Right lobe of liver (tissue), 4 donors: ENCODE data around the gene OR10V1.

Experiments used
- CTCF ChIP-seq, 4 donors: fragments of 200-600 bp in 3 of 4; fragments of 450-650 bp in 1 of 4; IDR thresholded peaks; one replicate each; pipeline versions ENCODE4 v1.5.1 to v1.8.0; 2016 to 2022; ENCODE audit warnings: antibody characterized with exemption in 4 of 4, mild to moderate bottlenecking in 2 of 4
- POLR2A ChIP-seq: fragments of 450-650 bp; IDR thresholded peaks from one replicate; pipeline ENCODE4 v1.6.1; 2017; ENCODE audit warnings: antibody characterized with exemption, mild to moderate bottlenecking
- donor health status: DM: no; HTN: no; CAD: no.
- donor health status: DM: no; HTN: no; CAD: no.
- donor health status: DM: no; HTN: yes; CAD: no.

- TF ChIP-seq CTCF (IDR thresholded peaks at IDR 0.05), result no peak
- TF ChIP-seq POLR2A, result no peak
Measured at GRCh38 chr11:59760771-59761170, 47.1 kb upstream of the OR10V1 start.
